EL (cell line): ENCODE measurements around the gene CGAS.
"Not testable (repeated sequence)": the region's sequence is repeated elsewhere in the genome, so short reads cannot be mapped to it uniquely, and the experiment has no call there.

Experiments used
- DNase-seq: peaks from one replicate; pipeline ENCODE4 v3.0.0-alpha.2; 2016

CGAS gene

DNA sequence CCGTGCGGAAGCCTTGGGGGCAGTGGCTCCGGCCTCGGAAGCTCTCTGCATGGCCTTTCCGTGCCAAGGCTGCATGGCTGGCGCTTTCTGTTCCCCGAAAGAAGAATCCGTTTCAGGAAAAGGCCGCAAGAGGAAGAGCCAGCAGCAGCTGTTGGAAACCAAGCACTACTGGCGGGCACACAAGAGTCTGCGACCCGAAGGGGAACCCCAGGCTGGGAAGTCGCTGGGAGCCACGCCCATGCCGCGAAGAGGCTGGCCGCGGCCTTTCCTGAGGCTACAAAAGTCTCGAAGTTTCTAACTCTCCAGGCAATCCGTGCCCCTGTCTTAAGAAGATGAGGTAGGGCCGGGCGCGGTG, at the start of gene CGAS:
Gene CGAS, minus strand, starts transcription at position 191 of the 355 bp plus-strand sequence. Its CDS starts 116 bp downstream, at position 75.
- peak; percentile 87 for DNase-seq

DNA sequence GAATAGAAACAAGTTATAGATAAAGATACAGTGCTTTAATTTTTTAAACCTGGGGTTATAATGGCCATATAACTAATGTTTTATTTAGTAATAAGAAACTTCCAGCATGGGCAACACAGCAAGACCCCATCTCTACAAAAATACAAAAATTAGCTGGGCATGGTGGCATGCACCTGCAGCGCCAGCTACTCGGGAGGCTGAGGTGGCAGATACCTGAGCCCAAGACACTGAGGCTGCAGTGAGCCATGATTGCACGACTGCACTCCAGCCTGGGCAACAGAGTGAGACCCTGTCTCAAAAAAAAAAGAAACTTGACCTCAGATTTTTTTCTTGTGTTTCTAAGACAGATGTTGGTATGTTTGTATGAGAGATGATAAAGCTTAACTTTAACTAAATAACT, 45.8 kb upstream of the CGAS start:
- no peak for DNase-seq

DNA sequence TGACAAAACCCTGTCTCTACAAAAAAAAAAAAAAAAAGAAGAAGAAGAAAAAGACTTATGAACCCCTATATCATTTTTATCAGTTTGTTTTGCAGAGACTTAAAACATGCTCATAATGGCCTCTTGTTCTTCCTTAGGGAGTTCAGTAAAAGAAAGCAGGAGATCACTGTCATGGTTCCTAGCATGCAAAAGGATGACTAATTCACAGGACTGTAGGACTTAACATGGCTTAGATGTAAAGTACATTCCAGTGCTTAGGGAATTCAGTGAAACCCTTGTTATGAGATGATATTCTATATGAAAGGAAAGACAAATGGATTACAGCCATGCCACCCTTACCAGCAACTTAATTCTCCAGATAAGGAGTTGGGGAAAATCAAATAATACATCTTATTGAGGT, 39.3 kb upstream of the CGAS start:
- DNase-seq, result peak; percentile 13

DNA sequence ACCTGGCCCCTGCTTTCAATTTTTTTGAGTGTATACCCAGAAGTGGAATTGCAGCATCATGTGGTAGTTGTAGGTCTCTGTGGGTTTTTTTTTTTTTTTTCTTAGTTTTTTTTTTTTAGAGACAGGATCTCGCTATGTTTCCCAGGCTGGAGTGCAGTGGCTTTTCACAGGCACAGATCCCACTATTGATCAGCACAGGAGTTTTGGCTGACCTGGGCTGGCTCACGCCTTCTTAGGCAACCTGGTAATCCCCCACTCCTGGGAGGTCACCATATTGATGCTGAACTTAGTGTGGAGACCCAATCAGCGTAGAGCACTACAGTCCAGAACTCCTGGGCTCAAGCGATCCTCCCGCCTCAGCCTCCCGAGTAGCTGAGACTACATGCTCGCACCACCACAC, 35.4 kb upstream of the CGAS start:
- DNase-seq, result no peak

DNA sequence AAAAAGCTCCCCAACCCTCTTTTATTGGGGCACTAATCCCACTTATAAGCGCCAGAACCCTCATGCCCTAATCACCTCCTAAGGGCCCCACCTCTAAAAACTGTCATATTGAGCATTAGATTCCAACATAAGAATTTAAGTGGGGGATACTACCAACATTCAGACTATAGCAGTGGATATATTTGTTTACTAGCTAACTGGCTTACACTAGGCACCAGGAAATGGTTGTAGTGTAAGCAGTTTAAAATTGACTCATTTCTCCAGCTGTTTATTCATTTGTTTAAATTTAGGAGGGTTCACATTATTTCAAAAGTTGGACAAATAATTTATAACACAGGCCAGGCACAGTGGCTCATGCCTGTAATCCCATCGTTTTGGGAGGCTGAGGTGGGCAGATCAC, 32.3 kb upstream of the CGAS start:
- no peak for DNase-seq

DNA sequence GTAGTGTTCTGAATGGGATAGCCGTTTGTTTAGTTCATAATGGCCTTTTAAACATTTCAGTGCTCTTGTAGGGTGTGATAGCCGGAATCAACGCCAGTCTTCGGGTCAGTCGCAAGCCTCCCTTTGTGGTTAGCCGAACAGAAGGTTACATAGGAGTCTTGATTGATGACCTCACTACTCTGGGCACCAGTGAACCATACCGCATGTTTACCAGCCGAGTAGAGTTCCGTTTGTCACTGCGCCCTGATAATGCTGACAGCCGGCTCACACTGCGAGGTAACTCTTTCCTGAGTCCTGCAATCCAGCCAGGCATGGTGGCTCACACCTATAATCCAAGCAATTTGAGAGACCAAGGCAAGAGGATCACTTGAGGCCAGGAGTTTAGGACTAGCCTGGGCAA, 29.9 kb upstream of the CGAS start:
- no peak for DNase-seq

DNA sequence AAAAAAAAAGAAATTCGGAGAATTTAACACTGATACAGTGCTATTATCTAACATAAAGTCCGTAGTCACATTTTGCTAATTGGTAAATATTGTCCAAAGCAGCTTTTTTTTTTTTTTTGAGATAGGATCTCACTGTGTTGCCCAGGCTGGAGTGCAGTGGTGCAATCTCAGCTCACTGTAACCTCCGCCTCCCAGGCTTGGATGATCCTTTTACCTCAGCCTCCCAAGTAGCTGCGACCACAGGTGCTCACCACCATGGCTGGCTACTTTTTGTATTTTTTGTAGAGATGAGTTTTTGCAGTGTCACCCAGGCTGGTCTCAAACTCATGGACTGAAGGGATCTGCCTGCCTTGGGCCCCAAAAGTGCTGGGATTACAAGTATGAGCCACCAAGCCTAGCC, 25.3 kb upstream of the CGAS start:
- DNase-seq, result no peak

DNA sequence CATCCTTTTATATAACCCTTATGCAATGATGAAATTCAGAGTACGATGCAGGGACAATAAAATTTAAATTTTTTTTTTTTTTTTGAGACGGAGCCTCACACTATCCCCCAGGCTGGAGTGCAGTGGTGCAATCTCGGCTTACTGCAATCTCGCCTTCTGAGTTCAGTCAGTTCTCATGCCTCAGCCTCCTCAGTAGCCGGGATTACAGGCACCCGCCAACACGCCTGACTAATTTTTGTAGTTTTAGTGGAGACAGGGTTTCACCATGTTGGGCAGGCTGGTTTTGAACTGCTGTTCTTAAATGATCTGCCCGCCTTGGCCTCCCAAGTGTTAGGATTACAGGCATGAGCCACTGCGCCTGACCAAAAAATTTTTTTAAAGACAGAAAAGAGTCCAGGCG, 24.6 kb upstream of the CGAS start:
- no peak for DNase-seq

DNA sequence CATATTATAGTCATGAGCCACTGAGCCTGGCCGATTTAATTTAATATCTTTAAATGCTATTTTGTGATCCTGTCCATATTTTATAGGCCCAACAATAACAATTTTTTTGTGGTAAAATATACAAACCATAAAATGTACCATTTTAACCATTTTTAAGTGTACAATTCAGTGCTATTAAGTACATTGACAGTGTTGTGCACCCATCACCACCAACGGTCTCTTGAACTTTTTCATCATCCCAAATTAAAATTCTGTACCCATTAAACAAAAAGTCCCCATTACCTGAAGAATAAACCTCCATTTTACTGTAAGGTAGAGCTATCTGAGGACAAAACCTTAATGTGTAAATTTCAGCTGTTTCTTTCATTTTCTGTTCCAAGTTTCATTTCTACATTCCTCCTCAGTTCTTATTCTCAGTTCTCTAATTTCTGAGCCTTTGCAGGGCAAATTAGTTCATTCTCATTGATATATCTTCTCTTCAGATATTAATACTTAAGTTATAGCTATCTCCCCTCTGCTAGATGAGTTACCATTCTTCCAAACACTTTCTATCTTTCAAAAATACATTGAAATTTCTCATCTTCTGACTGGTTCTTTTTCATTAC, 19.7 kb upstream of the CGAS start:
- no peak for DNase-seq

DNA sequence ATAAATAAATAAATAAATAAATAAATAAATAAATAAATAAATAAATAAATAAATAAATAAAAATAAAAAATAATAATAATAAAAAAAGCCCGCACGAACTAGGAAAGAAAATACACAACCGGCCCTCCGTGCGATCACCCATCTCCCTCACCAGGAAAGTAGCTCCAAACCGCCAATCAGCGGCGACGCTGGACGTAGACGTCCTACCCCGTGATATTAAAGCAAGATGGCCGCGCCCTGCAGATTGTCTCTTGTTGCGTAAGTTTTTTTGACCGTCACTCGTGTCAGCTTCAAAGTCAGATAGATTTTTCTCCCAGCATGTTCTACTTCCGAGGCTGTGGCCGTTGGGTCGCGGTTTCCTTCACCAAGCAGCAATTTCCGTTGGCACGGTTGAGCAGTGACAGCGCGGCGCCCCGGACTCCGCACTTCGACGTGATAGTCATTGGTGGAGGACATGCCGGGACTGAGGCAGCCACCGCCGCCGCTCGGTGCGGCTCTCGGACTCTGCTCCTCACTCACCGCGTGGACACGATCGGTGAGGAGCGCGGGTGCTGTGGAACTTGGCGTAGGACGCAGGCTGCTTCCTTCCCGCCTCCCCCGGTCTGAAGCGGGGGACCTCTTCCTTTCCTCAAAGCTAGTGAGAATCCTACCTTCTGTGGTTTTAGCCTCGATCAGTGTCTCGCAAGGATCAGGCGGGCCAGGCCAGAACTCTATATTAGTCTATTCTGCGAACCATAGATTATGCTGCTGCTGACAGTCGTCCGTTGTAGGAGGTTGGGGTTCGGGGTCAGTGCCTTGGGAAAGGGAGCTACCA, 9.6 kb upstream of the CGAS start, which contains the start of gene MTO1:
Gene MTO1, plus strand, starts transcription at position 201 of the 814 bp plus-strand sequence. Its CDS starts 118 bp downstream, at position 319.
- peak; percentile 91 for DNase-seq

DNA sequence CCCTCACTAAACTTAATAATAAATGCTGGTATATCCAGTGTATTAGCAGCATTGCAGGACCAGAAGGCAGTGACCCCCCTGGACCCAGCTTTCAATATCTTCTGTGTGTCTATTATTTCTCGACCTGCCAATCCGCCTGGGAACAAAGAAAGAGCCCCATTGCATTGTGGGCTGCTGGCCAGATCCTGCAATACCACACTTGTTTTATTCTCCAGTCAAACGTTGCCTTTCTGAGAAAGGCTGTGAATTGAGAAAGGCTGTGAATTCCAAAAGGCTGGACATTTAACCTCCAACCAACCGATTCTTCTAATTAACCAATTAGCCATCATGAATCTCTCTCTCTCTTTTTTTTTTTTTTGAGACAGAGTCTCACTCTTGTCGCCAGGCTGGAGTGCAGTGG, 8.0 kb upstream of the CGAS start:
- no peak for DNase-seq

DNA sequence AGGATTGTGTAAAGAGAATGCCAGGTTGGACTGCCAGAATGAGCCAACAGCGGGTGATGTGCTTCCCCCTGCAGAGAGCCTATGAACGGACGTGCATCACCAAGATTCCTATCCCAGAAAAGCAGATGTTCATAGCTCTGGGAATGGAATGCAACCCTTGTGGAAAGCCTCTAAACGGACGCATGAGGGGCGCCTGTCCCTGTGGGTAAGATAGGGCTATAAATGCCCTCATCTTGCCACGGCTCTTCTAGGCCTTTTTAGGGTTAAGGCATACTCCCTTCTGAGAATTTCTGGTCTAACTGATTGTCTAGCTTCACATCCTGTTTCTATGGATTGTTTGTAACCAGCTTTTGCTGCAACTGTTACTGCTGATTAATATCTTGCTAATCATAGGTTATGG, 7.4 kb upstream of the CGAS start:
- not testable (repeated sequence) for DNase-seq

DNA sequence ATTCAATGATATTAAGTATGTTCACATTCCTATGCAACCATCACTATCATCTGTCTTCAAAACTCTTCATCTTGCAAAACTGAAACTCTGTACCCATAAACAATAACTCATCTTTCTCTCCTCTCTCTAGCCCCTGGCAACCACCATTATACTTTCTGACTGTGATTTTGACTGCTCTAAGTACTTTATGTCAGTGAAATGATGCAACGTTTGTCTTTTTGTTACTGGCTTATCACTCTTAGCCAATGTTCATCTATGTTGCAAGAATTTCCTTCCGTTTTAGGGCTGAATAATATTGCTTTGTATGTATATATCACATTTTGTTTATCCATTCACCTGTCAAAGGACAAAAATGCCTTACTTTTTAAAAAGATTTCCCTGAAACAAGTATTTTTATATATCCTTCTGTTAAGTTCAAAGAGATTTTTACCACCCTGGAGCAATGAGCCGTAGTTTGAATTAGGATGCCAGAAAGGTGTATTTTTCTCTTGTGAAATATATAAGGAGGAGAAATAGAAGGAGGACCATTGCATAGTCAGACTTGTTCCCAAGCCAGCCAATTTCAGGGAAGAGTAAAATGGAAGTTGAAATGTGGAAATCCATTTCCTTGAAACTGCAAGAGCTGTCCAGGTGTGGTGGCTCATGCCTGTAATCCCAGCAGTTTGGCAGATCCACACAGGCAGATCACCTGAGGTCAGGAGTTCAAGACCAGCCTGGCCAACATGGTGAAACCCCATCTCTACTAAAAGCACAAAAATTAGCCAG, 4.0 kb upstream of the CGAS start:
- DNase-seq, result no peak

DNA sequence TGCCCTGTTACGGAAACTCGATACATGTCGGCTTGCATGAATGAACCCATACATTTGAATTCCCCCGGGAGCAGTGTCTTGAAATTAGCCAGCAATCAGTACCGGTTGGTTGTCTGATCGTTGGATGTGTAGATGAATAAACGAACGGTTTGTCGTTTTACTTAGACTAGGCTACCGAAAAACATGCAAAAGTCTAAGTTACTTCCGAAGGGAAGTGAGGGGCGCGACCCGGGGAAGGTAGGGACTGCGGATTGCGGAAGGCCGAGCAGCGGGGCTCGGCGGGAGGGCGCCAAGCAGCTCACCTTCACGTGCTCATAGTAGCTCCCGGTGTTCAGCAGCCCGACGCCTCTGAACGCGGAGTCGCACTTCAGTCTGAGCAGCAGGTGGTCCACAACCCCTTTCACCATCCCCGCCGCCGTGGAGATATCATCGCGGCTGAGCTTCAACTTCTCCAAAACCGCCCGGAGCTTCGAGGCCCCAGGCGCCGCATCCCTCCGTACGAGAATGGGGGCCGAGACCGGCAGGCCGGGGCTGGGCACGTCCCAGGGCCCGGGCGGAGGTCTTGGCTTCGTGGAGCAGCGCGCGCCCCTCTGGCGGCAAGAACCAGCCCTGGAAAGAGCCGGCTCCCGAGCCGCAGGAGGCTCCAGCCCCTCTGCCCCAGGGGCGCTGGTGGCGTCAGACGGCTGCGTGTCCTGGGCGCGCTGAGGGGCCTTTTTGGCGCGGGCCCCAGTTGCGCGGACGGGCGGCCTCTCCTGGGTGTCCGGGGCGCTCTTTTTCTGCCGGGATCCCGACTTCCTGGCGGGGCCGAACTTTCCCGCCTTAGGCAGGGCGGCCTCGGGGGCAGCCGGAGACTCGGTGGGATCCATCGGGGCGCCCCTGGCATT, 632 bp downstream of the CGAS start:
- DNase-seq, result peak; percentile 54

DNA sequence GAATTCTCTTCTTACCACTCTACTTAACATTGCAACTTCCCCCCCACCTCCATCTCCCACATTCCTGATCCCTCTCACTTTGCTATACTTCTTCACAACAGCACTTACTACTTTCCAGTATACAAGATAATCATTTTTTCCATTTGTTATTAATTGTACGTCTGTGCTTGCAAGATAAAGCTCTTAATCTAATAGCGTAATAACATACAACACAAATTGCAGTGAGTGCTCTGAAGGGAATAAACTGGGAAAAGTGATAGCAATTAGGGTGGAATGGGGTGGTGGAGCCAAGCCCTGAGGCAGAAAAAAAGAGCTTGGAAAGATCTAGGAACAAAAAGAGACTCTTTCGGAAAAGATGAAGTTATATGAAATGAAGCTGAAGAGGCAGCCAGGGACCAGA, 8.5 kb downstream of the CGAS start:
- no peak for DNase-seq

DNA sequence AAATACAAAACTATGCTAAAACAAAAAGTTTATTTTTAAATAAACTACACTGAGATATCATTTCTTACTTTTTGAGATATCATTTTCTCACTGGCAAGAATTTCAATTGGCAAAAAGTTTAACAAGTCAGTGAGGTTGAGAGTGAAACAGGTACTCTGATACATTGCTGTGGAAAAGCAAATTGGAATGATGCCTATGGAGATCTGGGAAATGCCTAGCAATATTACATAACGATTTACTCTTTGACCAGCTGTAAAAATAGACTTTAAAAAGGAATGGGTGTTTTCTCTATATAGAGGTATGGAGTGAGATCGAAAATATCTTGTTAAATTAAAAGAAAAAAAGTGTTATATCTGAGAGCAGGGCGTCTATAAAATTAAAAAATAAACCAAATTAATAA, 16.9 kb downstream of the CGAS start:
- no peak for DNase-seq

DNA sequence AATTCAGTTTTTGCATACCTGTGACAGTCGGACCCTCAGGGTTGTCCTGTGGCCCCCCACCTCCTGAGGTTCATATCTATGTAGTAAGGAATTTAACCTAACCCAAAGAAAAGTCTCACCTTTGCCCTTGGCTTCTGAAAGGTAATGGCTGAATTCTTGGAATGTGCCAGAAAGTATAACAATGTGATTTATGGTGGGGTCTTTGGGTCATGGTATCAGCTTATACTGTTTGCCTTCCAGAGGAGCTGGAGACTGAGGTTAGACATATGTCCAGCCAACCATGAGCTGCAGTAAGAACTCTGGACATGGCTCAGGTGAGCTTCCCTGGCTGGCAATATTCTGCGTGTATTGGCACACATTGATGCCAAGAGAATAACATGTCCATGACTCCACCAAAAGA, 30.6 kb downstream of the CGAS start:
- no peak for DNase-seq

DNA sequence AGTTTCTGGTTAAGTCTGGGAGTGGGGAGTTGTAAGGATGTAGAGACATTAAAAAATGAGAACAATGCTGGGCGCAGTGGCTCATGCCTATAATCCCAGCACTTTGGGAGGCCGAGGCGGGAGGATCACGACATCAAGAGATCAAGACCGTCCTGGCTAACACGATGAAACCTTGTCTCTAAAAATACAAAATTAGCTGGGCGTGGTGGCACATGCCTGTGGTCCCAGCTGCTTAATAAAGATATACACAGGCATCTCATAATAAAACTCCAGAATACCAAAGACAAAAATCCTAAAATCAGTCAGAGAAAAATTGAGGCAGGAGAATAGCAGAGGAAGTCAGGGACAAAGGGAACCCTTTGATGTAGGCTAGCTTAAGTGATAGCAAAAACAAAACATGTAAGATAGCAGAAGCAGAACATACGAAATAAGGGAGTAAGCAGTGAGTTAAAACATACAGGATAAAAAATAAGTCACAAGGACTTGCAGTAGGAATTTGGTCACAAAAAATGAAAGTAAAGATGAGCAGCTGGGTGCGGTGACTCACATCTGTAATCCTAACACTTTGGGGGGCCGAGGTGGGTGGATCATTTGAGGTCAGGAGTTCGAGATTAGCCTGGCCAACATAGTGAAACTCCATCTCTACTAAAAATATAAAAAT, 33.9 kb downstream of the CGAS start:
- DNase-seq, result peak; percentile 30

DNA sequence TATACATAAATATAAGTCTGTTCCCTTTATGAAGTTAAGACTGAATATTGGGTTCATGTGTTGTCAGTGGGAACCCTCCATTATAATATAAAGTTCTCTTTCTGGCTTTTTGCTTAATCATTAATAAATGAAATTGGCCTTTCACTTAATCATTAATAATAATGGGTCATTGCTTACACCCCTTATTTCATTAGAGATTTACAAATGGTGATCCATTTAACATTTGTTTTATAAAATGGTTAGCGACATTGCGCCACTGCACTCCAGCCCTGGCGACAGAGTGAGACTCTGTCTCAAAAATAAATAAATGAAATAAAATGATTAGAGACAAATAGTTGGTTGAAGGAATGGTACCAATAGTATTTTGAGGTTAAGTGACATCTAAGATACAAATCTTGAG, 39.0 kb downstream of the CGAS start:
- DNase-seq, result no peak

DNA sequence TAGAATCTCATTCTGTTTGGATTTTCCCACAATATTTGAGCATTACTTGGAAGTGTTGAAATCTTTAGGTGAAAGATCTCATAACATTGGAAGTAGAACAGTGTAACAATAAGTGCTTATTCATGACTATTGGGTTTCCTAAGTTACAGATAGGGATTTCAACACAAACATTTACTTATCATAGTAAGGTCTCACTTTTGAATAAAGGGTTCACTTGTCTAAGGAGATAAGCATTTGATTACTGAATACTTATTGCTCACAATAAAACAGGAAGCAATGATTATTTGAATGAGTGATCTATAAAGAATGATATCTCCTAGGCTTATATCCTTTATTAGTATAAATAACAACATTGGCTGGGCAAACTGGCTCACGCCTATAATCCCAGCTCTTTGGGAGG, 42.7 kb downstream of the CGAS start:
- no peak for DNase-seq

DNA sequence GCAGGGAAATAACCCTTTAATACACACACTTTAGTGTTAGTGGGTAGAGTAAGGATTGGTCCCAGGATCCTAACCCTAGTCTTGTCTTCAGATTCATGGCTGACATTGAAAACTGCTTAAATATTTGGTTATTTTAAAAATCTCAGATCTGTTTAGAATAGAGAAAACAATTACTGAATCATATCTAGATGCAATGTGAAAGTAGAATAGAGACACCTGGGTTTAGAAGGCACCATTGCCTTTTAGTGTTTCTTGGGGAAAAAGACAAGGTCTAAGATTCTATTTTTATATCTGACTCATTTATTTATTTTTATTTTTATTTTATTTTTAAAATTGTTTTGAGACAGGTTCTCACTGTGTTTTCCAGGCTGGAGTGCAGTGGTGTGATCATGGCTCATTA, 51.4 kb downstream of the CGAS start:
- DNase-seq, result no peak

DNA sequence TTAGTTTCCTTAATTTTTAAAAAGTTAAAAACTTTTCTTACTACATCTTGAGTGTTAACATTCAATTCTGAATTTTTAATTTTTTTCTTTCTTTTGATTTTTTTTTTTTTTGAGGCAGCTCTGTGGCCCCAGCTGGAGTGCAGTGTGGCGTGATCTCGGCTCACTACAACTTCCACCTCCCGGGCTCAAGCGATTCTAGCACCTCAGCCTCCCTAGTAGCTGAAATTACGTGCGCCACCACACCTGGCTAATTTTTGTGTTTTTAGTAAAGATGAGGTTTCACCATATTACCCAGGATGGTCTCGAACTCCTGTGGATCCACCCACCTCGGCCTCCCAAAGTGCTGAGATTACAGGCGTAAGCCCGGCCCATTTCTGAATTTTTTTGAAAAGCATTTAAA, 56.2 kb downstream of the CGAS start:
- DNase-seq, result no peak
